ENCODE measurements around the gene GLTP.
"Not testable (repeated sequence)": the region's sequence is repeated elsewhere in the genome, so short reads cannot be mapped to it uniquely, and the experiment has no call there.

Gene GLTP

DNA sequence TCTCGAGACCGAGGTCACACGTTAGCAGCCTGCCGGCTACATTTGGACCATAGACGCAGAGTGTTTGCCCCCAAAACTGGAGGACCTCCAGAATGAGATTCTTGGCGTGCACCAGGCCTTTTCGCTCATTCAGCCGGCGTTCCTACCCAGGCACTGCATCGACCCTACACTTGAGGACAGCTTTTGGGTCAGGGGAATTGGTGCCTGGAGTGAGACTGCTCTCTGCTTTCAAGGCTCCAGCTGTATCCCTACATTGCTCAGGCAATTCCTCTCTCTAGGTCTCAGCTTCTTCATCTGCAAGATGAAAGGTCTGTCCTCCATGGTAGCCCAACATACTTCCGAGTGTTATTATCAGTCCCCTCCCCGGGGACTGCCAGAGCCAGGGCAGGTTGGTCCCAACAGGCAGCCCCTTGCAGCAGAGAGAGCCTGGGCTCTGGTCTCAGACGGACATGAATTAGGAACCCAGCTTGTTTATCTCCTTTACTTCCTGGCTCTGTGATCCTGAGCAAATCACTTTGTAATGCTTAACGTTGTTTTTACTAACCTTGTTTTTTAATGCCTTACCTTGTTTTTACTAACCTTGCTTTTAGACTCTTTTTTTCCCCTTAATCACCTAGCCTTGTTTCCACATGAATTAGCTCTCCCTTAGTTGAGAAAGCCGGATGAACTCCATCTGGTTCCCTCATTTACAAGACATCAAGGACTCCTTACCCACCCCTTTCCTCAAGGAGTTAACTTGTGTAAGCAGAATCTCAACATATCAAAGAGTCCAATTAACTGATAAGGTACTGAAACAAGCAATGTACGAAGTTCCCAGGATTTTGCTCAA, 20.6 kb upstream of the GLTP start:
- DNase-seq: peak; percentile 21

DNA sequence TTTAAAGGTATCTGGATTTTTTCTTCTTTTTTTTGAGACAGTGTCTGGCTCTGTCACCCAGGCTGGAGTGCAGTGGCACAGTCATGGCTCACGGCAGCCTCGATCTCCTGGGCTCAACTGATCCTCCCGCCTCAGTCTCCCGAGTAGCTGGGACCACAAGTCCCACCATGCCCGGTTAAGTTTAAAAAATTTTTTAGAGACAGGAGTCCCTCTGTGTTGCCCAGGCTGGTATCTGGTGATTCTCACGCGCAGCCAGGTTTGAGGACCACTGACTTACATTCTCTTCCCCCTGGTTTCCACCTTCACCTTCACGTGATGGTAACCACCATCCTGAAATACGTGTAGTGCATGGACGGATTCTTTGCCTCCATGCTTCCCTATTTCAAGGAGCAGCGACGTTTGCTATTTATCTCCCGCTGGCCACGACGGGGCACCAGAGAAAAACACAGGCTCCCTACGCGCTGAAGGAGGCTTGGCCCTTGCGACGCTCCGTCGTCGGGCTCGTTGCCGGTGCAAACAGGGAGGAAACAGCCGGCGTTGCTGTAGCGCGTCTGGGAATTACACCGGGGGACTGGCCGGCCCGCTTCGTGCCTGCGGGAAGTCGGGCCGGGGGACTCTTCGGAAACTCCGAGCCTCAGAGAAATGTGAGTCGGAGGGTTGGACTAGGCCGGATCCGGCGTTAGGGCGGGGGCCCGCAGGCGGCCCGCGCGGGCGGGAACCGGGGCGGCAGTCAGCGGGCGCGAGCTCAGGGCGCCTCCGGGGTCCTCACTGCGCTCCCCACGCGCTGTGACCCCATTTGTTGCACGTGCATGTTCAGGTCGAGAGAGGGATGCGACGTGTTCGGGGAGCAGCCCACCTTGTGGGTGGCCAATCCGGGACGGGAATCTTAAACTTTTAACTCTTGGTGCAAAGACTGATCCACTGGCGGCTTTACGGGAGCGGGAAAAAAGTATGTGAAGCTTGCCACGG, 19.7 kb upstream of the GLTP start, which contains the start of gene TCHP:
Gene TCHP, plus strand, starts transcription at position 492 of the 969 bp plus-strand sequence. CDS start 2,753 bp downstream, outside the sequence.
- peak; percentile 73 for DNase-seq

DNA sequence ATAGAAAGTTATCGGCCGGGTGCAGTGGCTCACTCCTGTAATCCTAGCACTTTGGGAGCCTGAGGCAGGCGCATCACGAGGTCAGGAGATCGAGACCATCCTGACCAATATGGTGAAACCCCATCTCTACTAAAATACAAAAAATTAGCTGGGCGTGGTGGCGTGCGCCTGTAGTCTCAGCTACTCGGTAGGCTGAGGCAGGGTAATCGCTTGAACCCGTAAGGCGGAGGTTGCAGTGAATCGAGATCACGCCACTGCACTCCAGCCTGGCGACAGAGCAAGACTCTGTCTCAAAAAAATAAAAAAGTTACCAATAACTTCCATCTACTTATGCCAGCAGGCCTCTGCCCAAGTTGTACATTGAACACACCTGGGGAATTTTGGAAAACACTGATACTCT, 19.0 kb upstream of the GLTP start:
- DNase-seq: not testable (repeated sequence)

DNA sequence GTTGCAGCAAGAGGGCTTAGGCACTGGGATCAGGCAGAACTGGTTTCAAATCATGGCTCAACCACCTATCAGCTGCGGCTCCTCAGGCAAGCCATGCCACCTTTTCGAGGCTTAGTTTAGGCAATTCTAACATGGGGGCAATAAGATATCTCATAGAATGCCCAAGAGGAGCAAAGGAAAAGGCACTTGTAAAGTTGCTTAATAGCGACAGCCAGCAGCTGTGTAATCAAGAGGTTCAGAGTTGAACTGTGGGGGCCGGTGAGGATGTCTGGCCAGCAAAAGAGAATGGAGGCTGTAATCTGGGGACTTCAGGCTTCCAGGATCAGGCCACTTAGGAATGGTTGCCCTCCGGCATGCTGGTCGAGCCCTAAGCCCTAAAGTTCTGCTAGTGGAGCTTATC, 16.7 kb upstream of the GLTP start:
- DNase-seq: no peak

DNA sequence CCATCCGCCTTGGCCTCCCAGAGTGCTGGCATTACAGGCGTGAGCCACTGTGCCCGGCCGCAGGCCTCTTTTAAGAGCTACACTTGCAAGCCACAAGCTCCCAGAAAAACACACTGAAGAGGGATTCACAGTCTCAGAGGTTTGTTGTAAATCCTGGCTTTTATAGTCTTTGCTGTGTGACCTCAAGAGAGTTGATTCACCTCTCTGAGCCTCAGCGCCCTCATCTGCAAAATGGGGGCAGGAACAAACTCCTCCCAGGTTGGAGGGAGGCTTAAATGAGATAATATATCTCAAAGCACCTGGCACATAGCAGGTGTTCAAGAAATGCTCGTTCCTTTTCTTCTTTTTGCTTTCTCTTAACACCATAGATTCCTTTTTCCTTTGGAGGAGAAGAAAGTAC, 15.8 kb upstream of the GLTP start:
- no peak for DNase-seq

DNA sequence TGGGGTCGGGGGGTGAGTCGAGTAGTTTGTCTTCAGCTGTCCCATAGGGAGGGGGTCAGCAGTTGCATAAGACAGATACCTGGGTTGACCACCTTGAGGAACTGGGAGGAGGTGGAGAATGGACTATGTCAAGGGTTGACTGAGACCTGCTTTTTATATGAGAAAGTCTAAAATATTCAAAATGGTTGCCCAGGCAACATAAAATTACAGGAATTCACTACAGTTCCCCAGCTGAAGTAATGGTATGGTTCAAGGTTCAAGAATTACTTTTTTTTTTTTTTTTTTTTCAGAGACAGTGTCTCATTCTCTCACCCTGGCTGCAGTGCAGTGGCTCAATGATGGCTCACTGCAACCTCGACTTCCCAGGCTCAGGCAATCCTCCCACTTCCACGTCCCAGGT, 14.6 kb upstream of the GLTP start:
- DNase-seq: no peak

DNA sequence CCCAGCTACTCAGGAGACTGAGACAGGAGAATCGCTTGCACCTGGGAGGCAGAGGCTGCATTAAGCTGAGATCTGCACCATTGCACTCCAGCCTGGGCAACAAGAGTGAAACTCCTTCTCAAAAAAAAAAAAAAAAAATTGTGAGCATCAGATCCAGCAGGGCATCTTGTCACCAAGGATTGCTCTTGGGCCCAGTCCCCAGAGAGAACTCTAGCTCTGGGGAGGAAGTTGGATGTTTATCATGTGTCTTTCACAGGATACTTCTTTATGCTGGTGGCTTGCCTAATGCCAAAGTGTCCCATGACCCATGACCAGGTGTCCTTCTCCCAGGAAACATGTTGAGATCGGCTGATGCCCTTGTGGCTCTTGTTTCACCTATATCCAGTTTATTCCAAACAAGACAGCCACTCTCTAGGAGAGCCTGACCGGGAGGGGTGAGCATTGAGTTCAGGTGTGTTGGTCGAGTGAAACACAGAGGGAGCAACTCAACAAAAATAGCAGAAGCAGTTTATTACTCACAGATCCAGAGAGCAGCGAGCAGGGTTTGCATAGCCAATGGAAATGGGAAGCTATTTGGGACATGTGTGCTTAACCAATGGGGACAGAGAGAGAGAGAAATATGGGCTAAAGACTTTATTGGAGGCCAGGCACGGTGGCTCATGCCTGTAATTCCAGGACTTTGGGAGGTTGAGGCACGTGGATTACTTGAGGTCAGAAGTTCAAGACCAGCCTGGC, 13.1 kb upstream of the GLTP start:
- DNase-seq: no peak

DNA sequence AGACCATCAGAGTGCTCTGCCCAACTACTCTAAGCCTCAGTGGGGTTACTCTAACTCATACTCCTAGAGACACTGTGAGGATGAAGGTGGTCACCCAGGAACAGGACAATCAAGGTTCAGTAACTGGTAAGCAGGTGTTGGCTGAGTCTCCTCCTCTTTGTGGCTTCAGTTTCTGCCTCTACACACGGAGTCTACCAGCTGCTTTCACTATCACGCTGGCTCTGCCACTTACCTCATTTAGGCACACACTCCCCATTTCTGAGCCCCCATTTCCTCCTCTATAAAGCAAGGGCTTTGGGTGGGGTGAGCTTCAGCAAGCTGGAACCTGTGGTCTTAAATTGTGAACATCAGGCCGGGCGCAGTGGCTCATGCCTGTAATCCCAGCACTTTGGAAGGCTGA, 12.4 kb upstream of the GLTP start:
- no peak for DNase-seq

DNA sequence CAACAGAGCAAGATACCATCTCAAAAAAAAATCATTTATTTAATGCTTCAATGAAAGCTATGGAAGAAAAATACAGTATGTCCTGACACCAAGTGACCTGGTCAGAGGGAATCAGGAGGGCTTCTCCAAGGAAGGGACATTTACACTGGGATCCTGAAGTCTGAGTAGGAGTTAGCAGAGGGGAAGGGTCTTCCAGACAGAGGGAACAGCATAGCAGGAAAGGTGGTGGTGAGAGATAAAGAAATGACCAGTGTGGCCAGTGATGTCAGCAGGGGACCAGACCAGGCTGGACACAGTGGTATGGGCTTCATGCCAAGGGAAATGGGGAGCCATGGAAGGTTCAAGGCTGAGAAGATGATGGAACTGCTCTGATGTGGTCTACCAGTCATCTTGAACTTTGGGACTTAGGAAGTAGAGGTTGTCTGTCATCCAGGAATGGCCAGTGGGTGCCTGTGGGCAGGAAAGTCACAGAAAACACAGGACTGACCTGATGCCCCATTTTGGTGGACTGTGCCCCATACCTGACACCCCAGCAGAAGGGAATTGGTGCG, 11.9 kb upstream of the GLTP start:
- DNase-seq: no peak

DNA sequence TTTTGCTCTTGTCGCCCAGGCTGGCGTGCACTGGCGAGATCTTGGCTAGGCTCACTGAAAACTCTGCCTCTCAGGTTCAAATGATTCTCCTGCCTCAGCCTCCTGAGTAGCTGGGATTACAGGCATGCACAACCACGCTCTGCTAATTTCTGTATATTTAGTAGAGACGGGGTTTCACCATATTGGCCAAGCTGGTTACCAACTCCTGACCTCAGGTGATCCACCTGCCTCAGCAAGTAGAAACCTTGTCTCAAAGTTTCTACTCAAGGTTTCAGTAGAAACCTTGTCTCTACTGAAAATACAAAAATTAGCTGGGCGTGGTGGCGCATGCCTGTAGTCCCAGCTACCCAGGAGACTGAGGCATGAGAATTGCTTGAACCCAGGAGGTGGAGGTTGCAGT, 11.4 kb upstream of the GLTP start:
- not testable (repeated sequence) for DNase-seq

DNA sequence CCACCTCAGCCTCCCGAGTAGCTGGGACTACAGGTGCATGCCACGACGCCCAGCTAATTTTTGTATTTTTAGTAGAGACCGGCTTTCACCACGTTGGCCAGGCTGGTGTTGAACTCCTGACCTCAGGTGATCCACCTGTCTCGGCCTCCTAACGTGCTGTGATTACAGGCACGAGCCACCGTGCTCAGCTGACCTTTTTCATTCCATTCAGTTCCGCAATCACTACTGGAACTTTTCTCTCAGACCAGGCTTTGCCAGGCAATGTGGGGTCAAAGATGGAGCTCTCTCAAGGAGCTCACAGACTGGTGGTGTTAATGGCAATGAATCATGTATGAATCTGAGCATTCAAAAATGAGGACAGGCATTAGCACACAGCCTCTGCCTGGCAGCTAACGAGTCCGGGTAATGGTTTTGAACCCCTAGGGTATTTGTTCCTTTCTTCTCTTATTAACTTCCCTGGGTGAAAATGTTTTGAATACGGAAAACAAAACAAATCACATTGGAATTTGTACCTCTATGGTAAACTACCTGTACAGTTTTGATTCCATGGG, 10.4 kb upstream of the GLTP start:
- no peak for DNase-seq

DNA sequence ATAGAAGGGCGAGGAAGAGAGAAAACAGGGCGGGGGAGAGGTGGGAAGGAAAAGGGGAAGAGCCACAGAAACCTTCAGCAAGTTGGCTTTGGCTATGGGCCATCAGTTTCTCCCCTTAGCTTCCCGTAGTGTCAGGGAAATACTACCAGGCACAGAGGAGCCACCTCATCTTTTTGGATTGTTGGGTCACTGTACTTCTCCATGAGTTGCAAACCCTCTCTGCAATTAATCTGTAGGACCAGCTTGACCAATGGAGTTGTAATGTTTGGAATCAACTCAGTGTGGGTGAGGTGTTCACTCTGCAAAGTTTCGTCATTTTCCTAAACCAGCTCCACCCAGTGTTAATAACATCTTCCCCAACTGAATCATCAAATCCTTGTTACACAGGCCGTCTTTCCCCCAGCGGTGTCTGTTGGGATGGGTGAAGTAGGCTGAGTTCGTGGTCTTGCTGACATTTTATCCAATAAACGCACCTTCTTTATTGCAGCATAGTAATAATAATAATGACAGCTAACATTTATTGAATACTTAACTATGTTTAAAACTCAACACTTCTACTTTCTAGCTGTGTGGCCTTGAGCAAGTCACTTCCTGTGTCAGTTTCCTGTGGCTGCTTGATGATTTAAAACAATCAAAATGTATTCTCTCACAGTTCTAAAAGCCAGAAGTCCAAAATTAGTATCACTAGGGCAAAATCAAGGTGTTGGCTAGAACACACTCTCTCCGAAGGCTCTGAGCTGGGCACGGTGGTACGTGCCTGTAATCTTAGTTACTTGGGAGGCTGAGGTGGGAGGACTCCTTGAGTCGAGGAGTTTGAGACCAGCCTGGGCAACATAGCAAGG, 8.1 kb upstream of the GLTP start:
- no peak for DNase-seq

DNA sequence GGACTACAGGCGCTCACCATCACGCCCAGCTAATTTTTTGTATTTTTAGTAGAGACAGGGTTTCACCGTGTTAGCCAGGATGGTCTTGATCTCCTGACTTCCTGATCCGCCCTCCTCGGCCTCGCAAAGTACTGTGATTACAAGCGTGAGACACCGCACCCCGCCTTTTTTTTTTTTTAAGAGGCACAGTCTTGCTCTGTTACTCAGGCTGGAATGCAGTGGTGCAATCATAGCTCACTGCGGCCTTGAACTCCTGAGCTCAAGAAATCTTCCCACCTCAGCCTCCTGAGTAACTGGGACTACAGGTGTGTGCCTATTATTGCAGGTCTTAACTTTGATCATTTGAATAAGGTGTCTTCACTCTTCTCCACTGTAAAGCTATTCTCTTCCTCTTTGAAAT, 5.3 kb upstream of the GLTP start:
- no peak for DNase-seq

DNA sequence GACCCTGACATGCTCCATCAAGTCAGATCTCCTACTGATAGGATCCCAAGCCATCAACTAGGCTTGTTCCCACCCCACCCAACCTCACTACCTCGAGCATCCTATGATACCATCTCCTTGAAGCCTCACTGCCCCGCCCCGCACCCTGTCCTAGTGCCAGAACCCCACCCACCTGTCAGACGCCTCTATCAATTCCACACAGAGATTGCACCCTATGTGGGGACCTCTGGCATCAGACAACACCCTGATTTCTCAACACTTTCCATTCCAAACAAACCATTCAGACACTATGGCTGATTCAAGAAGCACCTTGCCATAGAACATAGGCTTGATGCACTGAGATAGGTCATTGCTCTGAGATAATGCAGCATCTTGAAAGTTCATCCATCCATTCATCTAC, 3.1 kb upstream of the GLTP start:
- DNase-seq: no peak

DNA sequence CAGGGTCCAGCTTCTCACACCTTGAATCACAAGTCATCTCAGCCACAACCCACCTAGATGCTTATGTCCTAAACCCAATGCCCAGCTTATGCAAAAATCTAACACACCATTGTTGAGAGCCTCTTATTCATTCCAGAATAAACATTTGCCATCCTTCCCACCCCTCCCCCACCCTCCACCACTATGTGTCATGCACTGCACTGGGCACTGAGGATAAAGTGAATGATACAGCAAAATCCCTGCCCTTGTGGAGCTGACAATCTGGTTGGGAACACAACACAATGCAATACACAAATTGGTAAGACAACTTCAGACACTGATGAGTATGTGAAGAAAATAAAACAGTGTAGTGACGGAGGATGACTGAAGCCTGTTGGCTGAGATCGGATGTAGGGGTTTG, 1.4 kb upstream of the GLTP start:
- no peak for DNase-seq

DNA sequence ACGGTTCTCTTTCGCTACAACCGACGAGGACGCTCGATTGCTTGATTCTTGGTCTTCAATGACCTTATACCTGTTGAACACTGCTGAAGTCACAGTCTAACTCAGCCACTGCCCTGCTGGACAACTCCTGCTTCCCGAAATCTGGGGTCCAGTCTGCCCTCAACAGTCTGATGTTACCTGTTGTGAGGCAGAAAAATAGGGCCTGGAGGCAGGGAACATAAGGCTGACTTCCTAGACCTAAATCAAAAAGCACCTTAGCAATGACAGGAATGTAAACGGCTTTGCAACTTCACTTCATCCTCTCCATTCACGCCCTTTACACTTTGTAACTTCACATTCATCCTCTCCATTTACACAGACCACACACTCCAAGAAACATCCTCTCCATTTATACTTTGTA, 597 bp upstream of the GLTP start:
- DNase-seq: no peak

DNA sequence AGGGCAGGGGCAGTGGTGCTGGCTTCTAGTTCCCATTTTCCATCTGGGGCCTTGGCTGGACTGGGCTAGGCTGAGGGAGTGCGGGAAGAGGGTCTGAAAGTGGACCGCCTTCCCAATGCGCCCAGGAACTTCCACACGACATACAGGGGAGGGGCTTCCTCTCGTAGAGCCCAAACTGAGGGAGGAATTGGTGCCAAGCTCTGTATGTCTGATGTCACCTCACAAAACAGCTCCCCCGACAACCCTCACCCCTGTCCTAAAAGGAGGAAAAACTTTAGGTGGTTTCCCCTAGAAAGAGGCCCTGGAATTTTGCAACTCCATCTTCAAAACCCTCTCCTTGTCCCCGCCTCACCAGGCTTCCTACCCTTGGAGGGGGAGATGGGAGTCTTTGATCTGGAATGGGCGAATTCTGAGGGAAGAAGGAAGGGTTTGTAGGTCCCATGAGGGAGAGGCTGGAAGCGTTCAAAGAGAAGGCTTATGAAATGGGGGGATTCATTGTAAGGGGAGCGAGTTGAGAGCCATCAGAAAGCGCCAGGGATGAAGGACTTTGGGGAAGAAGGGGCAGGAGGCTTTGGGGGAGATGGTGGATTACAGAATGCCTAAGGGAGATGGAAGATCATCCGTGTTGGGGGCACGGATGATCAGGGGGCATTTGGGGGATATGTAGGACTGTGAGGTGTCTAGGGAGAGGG, 844 bp downstream of the GLTP start:
- DNase-seq: no peak

DNA sequence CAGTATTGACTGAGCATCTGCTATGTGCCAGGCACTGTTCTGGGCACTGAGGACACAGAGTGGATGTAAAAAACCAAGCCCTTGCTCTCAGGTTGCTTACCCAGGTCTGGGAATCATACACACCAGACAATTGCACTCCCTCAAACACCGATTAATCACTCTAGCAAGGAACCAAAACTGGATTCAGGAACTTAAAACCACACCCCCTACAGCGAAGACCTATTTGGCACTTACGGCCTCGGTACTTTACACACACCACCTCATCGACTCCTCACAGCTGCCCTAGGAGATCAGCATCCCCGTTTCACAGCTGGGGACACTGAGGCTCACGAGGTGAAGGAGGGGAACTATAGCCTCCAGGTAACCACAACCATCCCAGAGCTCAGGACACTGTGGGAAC, 1.6 kb downstream of the GLTP start:
- no peak for DNase-seq

DNA sequence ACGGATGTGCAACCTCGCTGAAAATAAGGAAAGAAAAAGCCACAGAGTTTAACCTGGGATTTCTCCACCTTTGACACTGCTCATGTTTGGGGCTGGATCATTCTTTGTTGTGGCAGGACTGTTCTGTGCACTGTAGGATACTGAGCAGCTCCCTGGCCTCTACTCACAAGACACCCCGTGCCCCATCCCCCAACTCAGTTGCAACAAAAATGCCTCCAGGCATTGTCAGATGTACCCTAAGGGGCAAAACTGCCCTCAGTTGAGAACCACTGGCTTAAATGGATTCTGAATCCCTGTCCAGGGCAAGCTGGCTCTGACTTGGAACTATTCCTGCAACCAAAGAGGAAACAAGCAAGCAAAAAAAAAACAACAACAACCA, 2.1 kb downstream of the GLTP start:
- DNase-seq: no peak

DNA sequence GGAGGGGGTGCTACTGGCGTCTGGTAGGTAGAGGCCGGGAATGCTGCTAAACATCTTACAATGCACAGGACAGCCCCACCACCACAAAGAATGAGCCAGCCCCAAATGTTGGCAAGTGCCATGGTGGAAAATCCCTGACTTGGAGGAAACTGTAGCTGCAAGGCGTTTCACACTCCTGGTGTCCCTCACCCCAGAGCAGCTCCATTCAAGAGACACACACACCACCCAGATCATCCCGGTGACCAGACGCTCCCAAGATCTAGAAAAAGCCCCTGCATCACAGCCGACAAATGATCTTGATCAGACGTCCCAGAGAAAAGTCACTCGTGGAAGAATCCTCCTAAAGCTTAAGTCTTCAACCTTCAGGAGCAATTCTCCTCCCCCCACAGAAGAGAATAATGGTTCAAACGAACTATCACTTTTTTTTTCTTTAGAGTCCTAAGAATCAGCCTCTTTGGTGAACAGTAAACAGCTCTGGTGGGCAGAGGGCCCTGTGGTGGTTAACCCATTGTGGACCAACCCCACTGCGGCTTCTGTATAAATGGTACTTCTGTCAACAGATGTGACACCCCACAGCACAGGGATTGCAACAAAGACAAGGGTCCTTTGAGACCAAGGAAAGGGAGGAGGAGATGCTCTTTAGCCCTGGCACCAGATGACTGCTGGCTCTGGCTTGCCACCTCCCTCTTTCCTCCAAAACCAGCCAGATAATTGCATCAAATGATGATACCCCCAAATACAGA, 2.7 kb downstream of the GLTP start:
- no peak for DNase-seq

All from NCI-H345 (cell line).